Activated T-cell treated with anti-CD3 and anti-CD28 coated beads, Interleukin-2, amount 50 U/mL, for 24 hours (primary cell): Measurements from ENCODE around the gene MTNR1B.

ENCODE experiments used
- DNase-seq: peaks from one replicate; pipeline ENCODE4 v3.0.0-alpha.2; 2020
- H3K27ac Mint-ChIP-seq: 2 replicates; pipeline ENCODE4 v1.8.0; 2020; ENCODE audit warnings: mild to moderate bottlenecking, mixed read lengths
- H3K27me3 Mint-ChIP-seq: 2 replicates; pipeline ENCODE4 v1.8.0; 2020; ENCODE audit warnings: mixed read lengths
- H3K36me3 Mint-ChIP-seq: 2 replicates; pipeline ENCODE4 v1.8.0; 2020; ENCODE audit warnings: low read depth, mixed read lengths
- H3K4me1 Mint-ChIP-seq: 2 replicates; pipeline ENCODE4 v1.8.0; 2020; ENCODE audit warnings: low read depth, mixed read lengths
- H3K4me3 Mint-ChIP-seq: 2 replicates; pipeline ENCODE4 v1.8.0; 2020; ENCODE audit warnings: mild to moderate bottlenecking, moderate library complexity, mixed read lengths
- H3K9me3 Mint-ChIP-seq: 2 replicates; pipeline ENCODE4 v1.8.0; 2020; ENCODE audit warnings: mixed read lengths

MTNR1B gene

GRCh38 chr11:93001806-93002205, 32.4 kb downstream of the MTNR1B start:
- Mint-ChIP-seq H3K36me3 (no peaks in the 10 kb centered on the region), H3K4me3 (no peak overlapping the region), H3K9me3 (peaks cover 6% of the 10 kb centered on the region), H3K27me3 (peaks cover 15% of the 10 kb centered on the region), H3K27ac (no peak overlapping the region), H3K4me1 (no peaks in the 10 kb centered on the region)
- DNase-seq = no peak

- Mint-ChIP-seq H3K9me3 (peaks cover 6% of the 10 kb centered on the region), H3K4me3 (no peak overlapping the region), H3K27me3 (peaks cover 15% of the 10 kb centered on the region), H3K4me1 (no peaks in the 10 kb centered on the region), H3K27ac (no peak overlapping the region), H3K36me3 (no peaks in the 10 kb centered on the region)
- no peak for DNase-seq
Measured at GRCh38 chr11:93002380-93002779, 32.9 kb downstream of the MTNR1B start.

DNA sequence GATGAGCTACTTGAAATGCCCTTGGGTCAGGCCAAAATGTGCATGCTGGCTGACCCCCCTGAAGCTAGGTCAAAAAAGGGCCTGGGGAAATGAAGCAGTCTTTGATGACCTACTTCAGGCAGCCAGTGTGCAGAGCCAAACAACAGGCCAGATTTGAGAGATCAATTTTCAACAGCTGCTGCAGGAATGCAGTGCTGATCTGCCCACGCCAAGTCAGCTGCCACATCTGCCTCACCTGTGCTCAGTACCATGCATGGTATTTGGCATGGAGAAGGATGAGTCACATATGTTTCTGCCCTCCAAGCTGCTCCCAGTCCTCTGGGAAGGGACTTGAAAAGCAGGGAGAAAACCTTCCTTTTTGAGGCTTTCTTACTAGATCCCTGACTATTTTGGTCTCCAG, 35.8 kb downstream of the MTNR1B start:
- Mint-ChIP-seq H3K4me1 (no peaks in the 10 kb centered on the region), H3K4me3 (no peak overlapping the region), H3K27me3 (peaks cover 11% of the 10 kb centered on the region), H3K36me3 (no peaks in the 10 kb centered on the region), H3K27ac (no peak overlapping the region), H3K9me3 (peaks cover 4% of the 10 kb centered on the region)
- no peak for DNase-seq

DNA sequence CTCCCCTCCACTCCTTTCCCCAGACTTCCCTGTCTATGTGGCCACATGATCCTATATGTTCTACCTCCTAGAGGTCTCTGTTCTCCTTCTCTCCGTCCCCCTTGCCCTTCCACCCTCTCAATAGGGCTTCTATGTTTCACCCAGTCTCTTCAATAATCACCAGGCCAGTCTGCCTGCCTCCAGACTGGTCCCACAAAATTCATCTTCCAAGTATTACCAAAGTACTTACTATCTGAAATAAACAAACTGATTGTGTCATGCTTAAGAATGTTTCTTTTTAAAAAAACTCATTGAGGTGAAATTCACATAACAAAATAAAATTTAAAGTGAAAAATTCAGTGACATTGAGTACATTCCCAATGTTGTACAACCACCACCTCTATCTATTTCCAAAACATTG, 44.2 kb downstream of the MTNR1B start:
- Mint-ChIP-seq H3K27ac (no peak overlapping the region), H3K4me1 (no peaks in the 10 kb centered on the region), H3K4me3 (no peak overlapping the region), H3K27me3 (peaks cover 3% of the 10 kb centered on the region), H3K36me3 (no peaks in the 10 kb centered on the region), H3K9me3 (no peaks in the 10 kb centered on the region)
- DNase-seq = no peak

- peaks cover 18% of the 10 kb centered on the region for H3K27me3 Mint-ChIP-seq
- no peaks in the 10 kb centered on the region for H3K4me1 Mint-ChIP-seq
- no peak overlapping the region for H3K4me3 Mint-ChIP-seq
- H3K9me3 Mint-ChIP-seq = no peaks in the 10 kb centered on the region
- H3K27ac Mint-ChIP-seq = no peak overlapping the region
- H3K36me3 Mint-ChIP-seq = no peaks in the 10 kb centered on the region
- no peak for DNase-seq
Measured at GRCh38 chr11:93016595-93016994, 47.1 kb downstream of the MTNR1B start.

DNA sequence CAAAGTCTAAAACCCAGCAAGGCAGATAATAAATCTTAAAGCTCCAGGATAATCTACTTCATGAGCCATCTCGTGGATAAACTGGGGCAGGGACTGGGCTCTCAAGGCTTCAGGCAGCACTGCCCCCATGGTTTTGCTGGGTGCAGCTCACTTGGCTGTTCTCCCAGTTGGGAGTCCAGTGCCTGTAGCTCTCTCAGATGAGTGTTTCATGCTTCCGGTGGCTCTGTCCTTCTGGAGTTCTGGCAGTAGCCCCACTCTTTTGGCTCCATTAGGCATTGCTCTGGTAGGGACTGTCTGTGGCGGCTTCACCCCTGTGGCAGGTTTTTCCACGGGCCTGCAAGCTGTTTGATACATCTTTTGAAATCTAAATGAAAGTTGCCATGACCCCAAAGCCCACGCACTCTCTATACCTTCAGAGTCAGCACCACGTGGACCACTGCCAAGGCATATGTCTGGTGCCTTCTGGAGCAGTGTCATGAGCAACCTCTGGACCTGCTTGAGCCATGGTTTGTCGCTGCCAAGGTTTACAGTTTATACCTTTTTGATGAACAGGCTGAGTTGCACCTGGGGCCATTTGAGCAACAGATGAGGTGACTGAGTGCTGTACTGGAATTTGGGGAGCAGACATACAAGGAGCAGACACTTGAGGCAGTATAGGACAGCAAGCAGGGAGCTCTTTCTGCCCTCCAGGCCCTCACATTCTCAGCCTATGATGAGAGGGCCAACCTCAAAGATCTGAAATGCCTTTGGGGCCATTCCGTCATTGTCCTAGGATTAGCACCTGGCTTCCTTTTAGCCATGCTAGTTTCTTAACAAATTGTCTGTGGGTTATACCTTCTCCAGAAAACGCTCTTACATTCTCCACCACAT, 48.6 kb downstream of the MTNR1B start:
- H3K4me3 Mint-ChIP-seq = no peak overlapping the region
- H3K27me3 Mint-ChIP-seq = peaks cover 18% of the 10 kb centered on the region
- DNase-seq = no peak
- H3K36me3 Mint-ChIP-seq = no peaks in the 10 kb centered on the region
- no peaks in the 10 kb centered on the region for H3K4me1 Mint-ChIP-seq
- H3K27ac Mint-ChIP-seq = no peak overlapping the region
- no peaks in the 10 kb centered on the region for H3K9me3 Mint-ChIP-seq

DNA sequence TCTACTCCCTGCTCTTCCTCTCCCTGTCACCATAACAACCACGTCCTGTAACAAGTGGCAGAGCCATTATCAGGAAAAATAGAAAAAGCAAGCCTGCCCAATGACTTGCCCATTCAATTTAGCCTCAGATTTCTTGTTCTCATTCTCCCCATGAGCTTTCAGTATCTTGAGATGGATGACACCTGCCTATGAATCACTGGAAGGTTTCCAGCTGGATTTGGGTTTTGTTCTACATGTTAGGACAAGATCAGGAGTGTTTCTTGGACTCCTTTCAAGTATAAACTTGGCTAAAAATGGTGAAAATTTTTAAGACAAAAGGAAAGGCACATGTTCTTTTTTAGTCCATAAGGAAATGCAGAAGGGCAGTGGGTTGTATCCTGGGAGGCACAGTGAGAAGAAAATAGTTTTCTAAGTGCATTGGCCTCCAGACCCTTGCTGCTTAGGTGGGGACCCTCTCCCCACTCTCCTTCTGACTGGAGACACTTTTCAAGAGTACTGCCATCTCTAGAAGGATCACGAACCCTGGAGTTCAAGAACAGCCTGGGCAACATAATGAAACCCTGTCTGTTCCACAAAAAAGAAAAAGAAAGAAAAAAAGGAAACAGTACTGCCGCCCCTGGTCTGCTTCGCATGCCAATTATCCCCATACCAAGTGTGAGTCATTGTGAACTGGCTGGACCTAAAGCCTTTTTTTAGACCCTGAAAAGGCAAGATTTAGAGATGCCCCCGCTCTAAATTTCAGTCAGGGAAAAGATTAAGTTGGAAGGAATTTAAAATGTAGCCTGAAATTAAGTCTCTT, 51.0 kb downstream of the MTNR1B start:
- DNase-seq = no peak

GRCh38 chr11:93024369-93024768, 54.9 kb downstream of the MTNR1B start:
- H3K9me3 Mint-ChIP-seq = no peaks in the 10 kb centered on the region
- no peak overlapping the region for H3K27ac Mint-ChIP-seq
- H3K4me3 Mint-ChIP-seq = no peak overlapping the region
- H3K36me3 Mint-ChIP-seq = no peaks in the 10 kb centered on the region
- DNase-seq = no peak
- no peaks in the 10 kb centered on the region for H3K4me1 Mint-ChIP-seq
- H3K27me3 Mint-ChIP-seq = peaks cover 15% of the 10 kb centered on the region

More for the DNA sequence above, 51.0 kb downstream of the MTNR1B start:
- Mint-ChIP-seq H3K9me3 (no peaks in the 10 kb centered on the region), H3K4me1 (no peaks in the 10 kb centered on the region), H3K4me3 (no peak overlapping the region), H3K36me3 (no peaks in the 10 kb centered on the region), H3K27ac (no peak overlapping the region), H3K27me3 (peaks cover 15% of the 10 kb centered on the region)

- DNase-seq = no peak
- Mint-ChIP-seq H3K4me1 (no peaks in the 10 kb centered on the region), H3K27me3 (peaks cover 5% of the 10 kb centered on the region), H3K9me3 (no peaks in the 10 kb centered on the region), H3K27ac (no peak overlapping the region), H3K36me3 (no peaks in the 10 kb centered on the region), H3K4me3 (no peak overlapping the region)
Measured at GRCh38 chr11:93025558-93026255, 56.3 kb downstream of the MTNR1B start.

DNA sequence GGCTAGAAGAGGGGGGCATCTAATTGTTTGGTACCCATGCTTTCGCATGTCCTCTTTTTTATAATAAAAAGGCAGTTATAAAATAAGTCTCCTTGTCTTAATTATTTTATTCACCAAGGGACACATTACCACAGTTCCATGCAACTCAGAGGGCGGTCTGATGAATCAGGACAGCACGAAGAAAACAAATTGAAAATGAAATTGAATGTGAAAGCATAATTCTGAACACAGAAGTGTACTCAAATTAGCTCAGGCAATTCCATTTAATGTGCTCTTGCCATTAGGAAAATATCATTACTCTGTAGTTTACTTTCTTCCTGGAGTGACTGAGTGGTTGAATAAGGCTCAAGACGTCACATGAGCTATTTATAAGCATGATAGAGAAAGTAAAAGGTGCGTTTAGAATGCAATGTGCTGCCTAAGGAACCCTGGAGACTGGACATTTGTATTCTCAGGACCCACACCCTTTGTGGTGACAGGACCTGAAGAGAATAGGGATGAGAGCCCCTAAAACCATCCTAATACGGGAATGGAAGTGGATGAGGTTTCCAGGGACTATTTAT, 59.6 kb downstream of the MTNR1B start:
- no peak overlapping the region for H3K27ac Mint-ChIP-seq
- DNase-seq = no peak
- H3K9me3 Mint-ChIP-seq = no peaks in the 10 kb centered on the region
- peaks cover 2% of the 10 kb centered on the region for H3K27me3 Mint-ChIP-seq
- no peaks in the 10 kb centered on the region for H3K36me3 Mint-ChIP-seq
- no peaks in the 10 kb centered on the region for H3K4me1 Mint-ChIP-seq
- no peak overlapping the region for H3K4me3 Mint-ChIP-seq

DNA sequence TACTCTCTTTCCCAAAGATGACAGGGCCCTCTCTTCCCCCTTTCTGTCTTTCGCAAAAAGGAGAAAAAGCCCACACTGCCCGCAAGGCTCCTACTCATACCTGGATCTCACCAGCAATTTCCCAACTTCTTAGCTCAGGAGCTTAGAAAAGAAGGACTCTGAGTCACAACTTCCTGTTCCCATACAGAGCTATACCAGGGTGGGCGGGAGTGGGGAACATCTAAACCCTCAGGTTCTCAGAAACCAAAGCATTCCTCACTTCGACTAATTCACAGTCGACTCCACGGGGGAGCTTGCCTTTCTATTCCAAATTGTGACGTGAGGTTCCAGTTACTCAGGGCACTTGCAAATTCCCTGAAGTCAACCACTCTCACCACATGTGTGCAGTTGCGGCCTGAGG, 61.9 kb downstream of the MTNR1B start:
- DNase-seq = no peak
- H3K36me3 Mint-ChIP-seq = no peaks in the 10 kb centered on the region
- no peaks in the 10 kb centered on the region for H3K4me1 Mint-ChIP-seq
- H3K4me3 Mint-ChIP-seq = no peak overlapping the region
- no peak overlapping the region for H3K27ac Mint-ChIP-seq
- no peaks in the 10 kb centered on the region for H3K9me3 Mint-ChIP-seq
- H3K27me3 Mint-ChIP-seq = peaks cover 3% of the 10 kb centered on the region
